DMS153 treated with DMSO at 0.1 percent for 48 hours (cell line): ENCODE results near the gene HRH2.
"Not testable (repeated sequence)": the region's sequence is repeated elsewhere in the genome, so short reads cannot be mapped to it uniquely, and the experiment has no call there.

Experiments
- DNase-seq: peaks from one replicate; lab custom pipeline; 2025; ENCODE audit not compliant: unreplicated experiment; lab: John Stamatoyannopoulos, UW

HRH2 gene, protein sequence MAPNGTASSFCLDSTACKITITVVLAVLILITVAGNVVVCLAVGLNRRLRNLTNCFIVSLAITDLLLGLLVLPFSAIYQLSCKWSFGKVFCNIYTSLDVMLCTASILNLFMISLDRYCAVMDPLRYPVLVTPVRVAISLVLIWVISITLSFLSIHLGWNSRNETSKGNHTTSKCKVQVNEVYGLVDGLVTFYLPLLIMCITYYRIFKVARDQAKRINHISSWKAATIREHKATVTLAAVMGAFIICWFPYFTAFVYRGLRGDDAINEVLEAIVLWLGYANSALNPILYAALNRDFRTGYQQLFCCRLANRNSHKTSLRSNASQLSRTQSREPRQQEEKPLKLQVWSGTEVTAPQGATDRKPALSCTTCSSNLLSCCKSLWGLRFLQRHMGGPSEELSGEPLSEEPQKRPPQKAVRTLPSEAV

DNA sequence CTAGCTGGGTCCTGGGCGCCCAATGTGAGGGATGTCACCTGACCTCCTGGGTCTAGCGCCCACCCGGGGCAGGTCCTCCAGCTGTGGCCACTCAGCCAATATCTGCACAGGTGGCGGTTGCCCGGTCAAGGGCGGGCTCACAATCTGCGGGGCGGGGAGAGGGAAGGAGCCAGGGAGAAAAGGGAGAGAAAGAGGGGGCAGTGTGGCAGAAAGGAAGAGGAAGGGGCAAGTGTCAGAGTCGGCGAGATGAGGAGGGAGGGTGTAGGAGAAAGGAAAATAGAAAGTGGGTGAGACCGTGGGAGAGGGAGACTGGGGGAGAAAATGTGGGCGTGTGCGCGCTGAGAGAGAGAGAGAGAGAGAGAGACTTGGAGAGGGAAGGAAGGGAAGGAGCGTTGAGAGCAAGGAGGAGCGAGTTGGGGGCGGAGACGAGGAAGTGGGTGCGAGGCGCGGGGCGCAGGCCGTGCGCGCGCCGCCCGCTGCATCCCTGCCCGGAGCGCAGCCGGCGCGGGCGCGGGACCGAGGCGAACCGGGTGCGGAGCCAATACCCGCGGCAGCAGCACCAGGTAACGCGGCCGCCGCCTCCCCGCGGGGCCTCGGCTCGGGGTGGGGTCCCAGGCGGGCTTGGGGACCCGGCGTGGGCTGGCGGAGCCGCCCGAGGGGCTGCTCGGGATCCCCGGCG lies at the start of gene HRH2:
TSS of gene HRH2 (plus strand) at position 479 of the 679 bp plus-strand sequence. CDS start 25,163 bp downstream, outside the sequence.
- no peak for DNase-seq

DNA sequence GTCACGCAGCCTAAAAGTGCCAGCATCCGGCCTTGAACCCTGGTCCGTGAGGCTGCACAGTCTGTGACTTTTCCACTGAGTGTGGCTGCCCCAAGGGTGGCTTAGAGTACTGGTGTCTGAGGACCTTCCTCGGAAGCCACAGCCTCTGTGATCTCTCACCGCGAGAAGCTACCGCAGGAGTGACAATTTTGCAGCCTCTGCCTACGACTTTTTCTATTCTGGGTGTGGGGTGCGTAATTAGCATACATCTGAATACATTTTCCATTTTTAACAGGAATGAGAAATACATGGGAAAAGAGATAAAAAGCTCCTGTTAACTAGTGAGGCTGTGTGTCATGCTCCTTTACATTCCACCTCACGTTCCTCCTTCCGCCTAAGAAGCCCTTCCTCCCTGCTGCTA lies 48.3 kb upstream of the HRH2 start:
- no peak for DNase-seq

DNA sequence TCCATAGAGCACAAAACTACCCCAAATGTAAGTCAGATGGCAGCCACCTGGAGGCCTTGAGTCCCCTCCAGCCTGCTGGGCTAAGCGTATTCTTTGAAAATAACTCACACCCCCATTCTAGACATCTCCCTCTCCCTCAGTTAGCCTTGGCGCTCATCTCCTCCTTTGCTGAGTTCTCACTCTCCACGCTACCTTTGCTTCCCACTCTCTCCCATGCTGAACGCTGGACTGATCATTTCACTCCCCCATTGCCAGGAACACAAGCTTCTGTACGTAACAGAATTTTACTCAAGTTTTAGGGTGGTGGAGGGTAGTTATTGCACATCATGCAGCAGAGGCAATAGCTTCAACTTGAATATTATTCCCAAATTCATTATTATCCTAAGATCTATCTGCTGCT lies 47.5 kb upstream of the HRH2 start:
- DNase-seq = no peak

DNA sequence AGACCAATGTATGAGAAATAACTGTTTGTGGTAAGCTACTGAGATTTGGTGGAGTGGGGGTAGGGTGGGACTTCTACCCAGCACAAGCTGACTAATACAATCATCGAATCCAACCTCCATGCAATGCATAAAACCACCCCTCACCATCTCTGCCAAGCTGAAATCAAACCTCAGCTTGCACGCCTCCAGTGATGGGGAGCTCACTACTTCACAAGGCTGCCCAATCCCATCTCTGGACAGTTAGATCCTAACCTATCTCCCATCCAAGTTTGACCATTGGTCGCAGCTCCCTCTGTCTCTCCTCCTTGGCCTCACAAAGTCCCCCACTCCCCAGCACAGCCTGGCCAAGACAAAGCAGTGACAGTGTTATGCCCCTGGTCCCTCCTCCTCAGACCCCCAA lies 47.0 kb upstream of the HRH2 start:
- no peak for DNase-seq

DNA sequence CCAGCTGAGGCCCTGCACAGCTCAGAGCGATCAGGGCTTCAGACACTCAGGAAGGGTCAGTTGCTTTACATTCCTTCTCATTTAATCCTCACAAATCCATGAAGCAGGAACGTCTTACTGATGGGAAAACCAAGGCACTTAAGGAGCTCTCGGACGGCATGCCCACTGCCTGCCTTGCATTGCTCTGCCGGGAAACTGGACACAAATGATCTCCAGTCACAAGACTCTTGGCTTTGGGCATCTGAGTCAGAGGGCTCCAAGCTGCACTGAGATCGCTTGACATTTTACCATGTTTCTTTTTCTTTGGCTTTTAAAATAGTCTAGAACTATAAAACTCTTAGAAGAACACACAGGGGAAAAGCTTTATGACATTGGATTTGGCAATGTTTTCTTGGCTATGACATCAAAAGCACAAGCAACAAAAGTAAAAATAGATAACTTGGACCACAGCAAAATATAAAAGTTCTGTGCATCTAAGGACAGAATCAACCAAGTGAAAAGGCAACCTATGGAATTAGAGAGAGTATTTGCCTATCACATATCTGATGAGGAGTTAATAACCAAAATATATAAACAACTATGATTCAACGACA lies 43.6 kb upstream of the HRH2 start:
- DNase-seq = no peak

DNA sequence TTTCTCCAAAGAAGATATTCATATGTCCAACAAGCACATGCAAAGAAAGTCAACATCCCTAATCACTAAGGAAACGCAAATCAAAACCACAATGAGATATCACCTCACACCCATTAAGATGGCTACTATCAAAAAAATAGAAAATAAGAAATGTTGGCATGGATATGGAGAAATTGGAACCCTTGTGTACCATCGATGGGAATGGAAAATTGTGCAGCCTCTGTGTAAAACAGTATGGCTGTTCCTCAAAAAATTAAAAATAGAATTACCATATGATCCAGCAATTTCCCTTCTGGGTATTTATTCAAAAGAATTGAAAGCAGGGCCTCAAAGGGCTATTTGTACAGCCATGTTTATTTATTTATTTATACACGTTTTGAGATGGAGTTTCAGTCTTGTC lies 43.0 kb upstream of the HRH2 start:
- no peak for DNase-seq

DNA sequence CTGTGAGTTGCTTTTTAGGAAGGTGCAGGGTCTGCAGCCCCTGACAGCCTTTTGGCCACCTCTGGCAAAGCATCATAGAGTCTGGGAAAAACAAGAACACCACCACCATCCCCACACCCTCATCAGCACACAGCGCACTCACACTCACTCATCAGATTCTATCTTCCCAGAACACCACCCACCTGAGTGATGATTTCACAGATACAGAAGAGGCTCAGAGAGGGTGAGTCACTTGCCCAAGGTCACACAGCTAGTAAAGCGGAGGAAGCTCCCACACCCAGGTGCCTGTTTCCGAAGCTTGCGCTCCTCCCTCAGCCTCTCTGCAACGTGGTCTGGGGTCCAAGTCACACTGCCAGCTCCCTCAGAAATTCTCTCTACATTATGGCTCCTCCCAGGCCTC lies 41.8 kb upstream of the HRH2 start:
- no peak for DNase-seq

DNA sequence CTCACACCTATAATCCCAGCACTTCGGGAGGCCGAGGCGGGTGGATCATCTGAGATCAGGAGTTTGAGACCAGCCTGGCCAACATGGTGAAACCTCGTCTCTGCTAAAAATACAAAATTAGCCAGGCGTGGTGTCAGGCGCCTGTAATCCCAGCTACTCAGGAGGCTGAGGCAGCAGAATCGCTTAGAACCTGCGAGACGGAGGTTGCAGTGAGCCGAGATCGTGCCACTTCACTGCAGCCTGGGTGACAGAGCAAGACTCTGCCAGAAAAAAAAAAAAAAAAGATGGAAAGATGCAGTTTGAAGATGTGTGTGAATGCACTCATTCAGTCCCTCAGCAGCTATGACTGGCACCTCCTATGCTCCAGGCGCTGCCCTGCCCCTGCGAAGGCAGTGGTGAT lies 41.3 kb upstream of the HRH2 start:
- DNase-seq = not testable (repeated sequence)

DNA sequence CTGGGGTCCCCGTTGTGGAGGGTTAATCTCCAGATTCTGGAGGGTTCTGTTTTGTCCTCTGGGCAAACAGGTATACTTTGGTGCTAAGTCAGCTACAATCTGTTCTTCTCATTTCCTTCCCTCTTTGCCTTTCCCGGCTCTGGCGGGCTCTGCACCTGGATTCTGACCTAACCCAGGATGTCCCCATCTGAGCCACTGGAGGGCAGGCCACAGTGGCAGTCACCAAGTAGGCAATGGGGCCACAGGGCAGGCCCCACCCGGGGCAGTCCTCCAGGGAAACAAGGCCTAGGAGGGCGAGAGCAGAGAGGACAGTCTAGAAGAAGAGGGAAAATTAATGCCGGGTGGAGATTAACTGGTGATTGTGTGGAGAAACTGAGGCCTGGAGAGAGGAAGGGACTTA lies 40.4 kb upstream of the HRH2 start:
- DNase-seq = no peak

DNA sequence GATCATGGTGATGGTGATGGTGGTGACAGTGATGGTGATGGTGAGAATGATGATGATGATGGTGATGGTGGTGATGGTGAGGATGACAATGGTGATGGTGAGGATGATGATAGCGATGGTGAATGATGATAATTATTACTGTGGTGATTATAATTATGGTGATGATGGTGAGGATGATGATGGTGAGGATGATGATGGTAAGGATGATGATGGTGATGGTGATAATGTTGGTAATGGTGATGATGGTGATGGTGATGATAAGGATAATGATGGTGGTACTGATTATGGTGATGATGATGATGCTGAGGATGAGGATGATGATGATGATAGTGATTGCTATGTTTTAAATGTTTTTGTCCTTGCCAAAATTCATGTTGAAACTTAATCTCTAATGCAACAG lies 37.3 kb upstream of the HRH2 start:
- DNase-seq = no peak

DNA sequence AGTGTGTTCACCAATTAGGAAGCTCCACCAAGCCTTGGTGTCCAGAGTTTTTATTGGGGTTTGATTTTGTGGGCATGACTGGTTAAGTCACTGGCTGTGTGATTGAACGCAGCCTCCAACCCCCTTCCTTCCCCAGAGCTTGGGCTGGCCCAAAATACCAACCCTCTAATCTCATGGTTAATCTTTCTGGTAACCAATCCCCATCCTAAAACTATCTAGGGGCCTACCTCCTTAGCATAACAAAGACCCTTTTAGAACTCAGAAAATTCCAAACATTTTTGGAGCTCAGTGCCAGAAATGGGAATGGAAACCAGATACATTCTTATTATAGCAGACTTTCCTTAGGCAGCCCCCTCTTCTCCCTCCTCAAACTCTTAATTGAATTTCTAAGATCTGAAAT lies 35.9 kb upstream of the HRH2 start:
- DNase-seq = no peak

DNA sequence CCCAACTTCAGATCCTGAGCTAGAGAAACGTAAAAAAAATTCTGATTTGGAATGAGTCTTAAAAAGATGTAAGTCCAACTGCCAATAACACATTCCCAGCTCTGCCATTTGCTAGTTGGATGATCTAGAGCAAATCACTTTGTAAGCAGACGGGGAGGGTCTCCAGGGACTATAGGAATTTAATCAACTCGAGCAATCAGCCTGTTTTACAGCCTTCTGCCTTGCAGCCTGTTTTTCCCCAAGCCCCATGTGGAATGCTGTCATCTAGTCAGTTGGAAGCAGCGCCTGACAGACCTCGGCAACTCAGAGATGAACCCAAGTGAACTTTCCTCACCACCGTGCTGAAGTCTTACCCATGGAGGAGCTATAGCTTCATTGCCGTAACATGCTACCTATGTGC lies 34.8 kb upstream of the HRH2 start:
- no peak for DNase-seq

DNA sequence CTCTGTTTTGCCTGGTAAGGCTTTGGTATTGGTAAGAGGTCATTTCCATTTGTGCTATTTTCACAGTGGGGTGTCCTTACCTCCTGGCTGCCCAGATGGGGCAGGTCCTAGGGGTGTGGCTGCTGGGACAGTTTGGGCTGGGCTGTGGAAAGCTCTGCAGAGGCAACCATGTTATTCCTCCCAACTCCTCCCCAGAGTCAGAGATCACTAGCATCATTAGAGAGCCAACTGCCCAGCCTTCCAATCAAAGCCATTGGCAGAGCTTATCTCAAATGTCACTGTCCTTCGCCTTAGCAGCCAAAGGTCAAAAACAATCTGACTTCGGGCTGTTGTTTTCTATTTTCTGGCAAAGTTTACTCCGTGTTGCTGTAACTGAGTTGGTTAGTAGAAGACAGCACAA lies 33.6 kb upstream of the HRH2 start:
- no peak for DNase-seq

DNA sequence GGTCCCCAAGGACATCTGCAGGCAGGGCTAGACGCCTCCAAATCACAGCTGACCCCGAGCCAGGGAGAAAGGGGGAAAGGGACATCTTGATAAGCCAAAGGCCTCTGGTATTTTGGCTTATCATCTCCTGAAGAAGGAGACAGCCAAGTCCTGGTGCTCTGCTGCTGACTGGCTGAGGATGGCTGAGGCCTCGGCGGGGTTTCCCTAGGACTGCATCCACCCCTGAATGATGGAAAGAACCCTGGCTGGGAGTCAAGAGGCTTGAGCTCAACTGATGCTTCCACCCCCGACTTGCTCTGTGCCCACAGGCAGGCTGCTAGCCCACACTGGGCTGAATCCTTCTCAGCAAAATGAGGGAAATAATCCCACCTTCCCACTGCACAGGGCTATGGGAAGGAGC lies 30.9 kb upstream of the HRH2 start:
- DNase-seq = no peak

DNA sequence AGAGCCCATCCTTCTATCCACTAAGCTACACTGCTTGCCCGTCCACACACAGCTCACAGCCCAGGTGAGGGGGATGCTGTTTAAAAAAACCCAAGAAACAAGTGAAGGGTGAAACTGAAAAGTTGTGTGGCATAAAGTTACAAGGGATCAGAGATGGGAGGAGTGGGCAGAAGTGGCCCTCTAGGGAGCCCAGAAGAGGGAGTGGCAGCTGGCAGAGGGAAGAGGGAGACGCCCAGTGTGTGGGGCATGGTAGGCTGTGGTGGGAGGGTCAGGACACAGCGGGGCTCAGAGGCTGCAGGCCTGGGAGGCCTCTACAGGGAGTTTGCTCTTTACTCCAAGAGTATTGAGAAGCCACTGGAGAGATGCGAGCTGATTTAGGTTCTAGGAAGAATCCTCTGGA lies 30.1 kb upstream of the HRH2 start:
- DNase-seq = no peak

DNA sequence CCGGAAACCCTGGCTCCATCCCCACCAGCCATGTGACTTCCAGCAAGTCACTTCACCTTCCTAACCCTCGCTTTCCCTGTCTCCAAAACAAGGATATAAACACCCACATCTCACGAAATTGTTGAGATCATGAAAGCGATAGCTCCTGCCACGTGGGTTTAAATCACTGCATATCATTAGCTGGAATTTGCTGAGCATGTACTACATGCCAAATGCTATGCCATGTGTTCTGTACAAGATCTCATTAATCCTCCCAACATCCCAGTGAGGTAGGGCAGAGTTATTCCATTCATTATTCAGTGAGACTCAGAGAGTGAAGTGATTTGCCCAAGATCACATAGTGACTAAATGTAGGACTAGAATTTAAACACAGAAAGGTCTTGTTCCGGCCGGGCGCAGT lies 29.2 kb upstream of the HRH2 start:
- no peak for DNase-seq

DNA sequence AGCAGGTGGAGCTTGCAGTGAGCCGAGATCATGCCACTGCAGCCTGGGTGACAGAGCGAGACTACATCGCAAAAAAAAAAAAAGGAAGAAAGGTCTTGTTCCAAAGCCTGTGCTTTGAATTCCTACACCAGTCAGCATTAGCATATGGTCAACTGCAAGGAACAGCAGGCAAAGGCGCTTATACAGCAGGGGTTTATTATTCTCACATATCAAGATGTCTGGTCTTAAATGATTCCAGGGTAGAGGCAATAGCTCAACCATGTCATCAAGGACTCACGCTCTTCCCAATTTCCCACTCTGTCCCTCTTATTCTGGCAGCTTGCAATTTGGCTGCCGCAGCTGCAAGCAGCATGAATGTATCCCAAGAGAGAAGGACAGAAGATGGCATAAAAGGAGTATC lies 28.6 kb upstream of the HRH2 start:
- DNase-seq = no peak

DNA sequence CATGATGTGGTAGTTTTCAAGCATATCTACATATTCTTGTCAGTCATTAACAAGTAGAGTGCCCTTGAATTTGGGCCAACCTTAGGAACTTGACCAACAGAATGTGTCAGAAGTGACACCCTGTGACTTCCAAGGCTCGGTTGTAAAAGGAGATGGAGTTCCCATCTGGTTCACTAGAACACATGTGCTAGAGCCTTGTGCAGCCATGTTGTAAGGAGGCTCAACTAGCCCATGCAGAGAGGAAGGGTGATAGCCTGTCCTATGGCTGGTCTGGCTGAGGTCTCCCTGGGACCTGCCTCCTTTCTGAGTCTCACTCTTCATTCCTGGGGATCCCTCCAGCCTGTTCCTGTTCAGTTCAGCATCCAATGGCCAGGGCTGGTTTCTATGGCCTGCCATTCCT lies 28.1 kb upstream of the HRH2 start:
- no peak for DNase-seq

DNA sequence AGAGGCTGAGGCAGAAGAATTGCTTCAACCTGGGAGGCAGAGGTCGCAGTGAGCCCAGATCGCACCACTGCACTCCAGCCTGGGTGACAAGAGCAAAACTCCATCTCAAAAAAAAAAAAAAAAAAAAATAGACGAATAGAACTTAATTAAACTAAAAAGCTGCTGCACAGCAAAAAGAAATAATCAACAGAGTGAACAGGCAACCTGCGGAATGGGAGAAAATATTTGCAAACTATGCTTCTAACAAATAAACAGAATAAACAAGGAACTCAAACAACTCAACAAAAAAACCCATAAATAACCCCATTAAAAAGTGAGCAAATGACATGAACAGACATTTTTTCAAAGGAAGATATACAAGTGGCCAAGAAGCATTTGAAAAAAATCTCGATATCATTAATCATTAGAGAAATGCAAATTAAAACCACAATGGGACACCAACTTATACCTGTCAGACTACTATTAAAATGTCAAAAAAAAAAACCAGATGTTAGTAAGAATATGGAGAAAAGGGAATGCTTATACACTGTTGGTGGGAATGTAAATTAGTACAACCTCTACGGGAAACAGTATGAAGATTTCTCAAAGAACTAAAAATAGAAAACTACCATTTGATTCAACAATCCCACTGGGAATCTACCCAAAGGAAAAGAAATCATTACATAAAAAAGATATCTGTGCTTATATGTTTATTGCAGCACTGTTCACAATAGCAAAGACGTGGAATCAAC lies 21.9 kb upstream of the HRH2 start:
- DNase-seq = no peak

DNA sequence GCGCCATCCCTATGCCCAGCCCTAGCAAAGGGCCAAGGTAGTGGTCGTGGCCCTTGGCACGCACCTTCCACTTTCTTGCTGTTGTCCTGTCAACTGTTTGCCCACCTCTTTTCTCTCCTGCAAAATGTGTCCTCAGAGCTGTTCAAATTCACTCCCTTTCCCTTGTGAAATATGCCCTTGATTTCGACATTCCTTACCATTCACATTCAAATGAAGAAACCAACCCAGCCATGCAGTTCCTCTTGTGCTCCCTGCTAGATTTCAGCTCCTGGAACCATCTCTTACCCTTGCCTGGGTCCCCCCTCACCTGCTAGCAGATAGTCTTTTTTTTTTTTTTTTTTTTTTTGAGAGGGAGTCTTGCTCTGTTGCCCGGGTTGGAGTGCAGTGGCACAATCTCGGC lies 19.6 kb upstream of the HRH2 start:
- DNase-seq = no peak

DNA sequence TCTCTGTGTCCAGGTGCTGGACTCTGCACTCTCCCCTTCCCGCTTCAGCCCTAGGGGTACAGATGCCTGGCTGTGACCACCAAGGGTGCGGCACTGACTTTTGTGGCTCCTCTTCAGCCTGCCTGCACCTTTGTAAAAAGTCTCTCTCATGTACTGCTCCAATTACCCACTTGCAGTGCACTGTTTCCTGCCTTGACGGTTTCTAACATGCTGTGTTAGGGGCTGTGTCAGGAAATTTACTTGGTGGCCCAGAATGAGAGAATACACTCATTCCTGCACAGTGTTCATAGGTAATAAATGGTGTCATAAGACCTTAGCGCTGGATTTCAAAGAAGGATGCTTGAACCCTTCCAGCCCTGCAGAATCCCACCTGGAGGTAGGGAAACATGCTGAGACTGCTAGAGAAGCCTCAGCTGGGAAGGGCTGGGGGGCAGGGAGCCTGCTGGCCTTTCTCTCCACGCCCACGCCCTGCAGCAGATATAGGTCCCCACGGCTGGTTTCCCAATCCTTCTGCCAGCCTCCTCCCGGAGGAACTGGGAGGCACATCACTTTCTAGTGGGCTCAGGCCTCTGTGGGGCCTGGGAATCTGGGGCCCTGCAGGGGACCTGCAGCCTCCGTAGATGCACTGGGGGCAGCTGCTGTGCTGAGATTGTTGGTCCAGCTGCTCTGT lies 17.6 kb upstream of the HRH2 start:
- no peak for DNase-seq
